Measurements from ENCODE around the gene PLAGL2.

- TF ChIP-seq CTCF (IDR thresholded peaks at IDR 0.05; ENCODE audit: low read length): no peak
- no peak for TF ChIP-seq EZH2 (optimal IDR thresholded peaks at IDR 0.05; ENCODE audit: low read depth, low read length)
- no peak for TF ChIP-seq EZH2phosphoT487 (IDR thresholded peaks at IDR 0.05; ENCODE audit: low read length)
These were observed 1.1 kb upstream of the PLAGL2 start for GRCh38 chr20:32208499-32209154.
